ENCODE measurements around the gene ATP6V0C. TPM values are rescaled to one million over a fixed set of nuclear protein-coding genes. Genes with fewer than 3 reads are reported as not detected.
"Not testable (repeated sequence)": the region's sequence is repeated elsewhere in the genome, so short reads cannot be mapped to it uniquely, and the experiment has no call there.

The ATP6V0C gene
- total RNA-seq, 1 donor from 2014 or later: 119 TPM

- H3K36me3 Mint-ChIP-seq (ENCODE audit: low read depth): peaks cover 6% of the 10 kb centered on the region
- H3K4me1 Mint-ChIP-seq (ENCODE audit: low read depth): peaks cover 18% of the 10 kb centered on the region
- H3K27me3 Mint-ChIP-seq (ENCODE audit: low read depth): no peaks in the 10 kb centered on the region
- peak overlapping the region; percentile 100 for H3K27ac Mint-ChIP-seq
- H3K4me3 Mint-ChIP-seq (ENCODE audit: low read depth): peak overlapping the region; percentile 98
- intact Hi-C loops (cut with micrococcal nuclease): loop anchor here (2.0 kb wide), 1 partner anchor 20 kb away; the partner anchor contains the start of gene ATP6V0C
- no peaks in the 10 kb centered on the region for H3K9me3 Mint-ChIP-seq
- peak; percentile 61 for DNase-seq (ENCODE audit: low spot score)
These were observed 18.9 kb downstream of the ATP6V0C start for GRCh38 chr16:2532494-2533141.

GRCh38 chr16:2533142-2533755 lies 19.5 kb downstream of the ATP6V0C start:
- DNase-seq (ENCODE audit: low spot score); H3K36me3 Mint-ChIP-seq (ENCODE audit: low read depth); H3K9me3 Mint-ChIP-seq; H3K27me3 Mint-ChIP-seq (ENCODE audit: low read depth): not testable (repeated sequence)
- peak overlapping the region; percentile 98 for H3K4me3 Mint-ChIP-seq (ENCODE audit: low read depth)
- H3K4me1 Mint-ChIP-seq (ENCODE audit: low read depth): peaks cover 18% of the 10 kb centered on the region
- intact Hi-C loops (cut with micrococcal nuclease): loop anchor here (2.0 kb wide), 1 partner anchor 20 kb away; the partner anchor contains the start of gene ATP6V0C
- H3K27ac Mint-ChIP-seq: peak overlapping the region; percentile 100

- Mint-ChIP-seq H3K36me3 (ENCODE audit: low read depth) (peaks cover 8% of the 10 kb centered on the region), H3K4me3 (ENCODE audit: low read depth) (peak overlapping the region; percentile 53), H3K27ac (peak overlapping the region; percentile 66), H3K27me3 (ENCODE audit: low read depth) (no peaks in the 10 kb centered on the region), H3K4me1 (ENCODE audit: low read depth) (peaks cover 20% of the 10 kb centered on the region), H3K9me3 (no peaks in the 10 kb centered on the region)
- intact Hi-C loops (cut with micrococcal nuclease): loop anchor here (2.0 kb wide), 1 partner anchor 21 kb away; the partner anchor contains the start of gene ATP6V0C
- no peak for DNase-seq (ENCODE audit: low spot score)
These were observed 20.2 kb downstream of the ATP6V0C start for GRCh38 chr16:2533912-2534311.

- Mint-ChIP-seq H3K4me1 (ENCODE audit: low read depth) (peaks cover 22% of the 10 kb centered on the region), H3K27ac (peak overlapping the region; percentile 66)
- H3K27me3 Mint-ChIP-seq (ENCODE audit: low read depth); H3K36me3 Mint-ChIP-seq (ENCODE audit: low read depth); H3K4me3 Mint-ChIP-seq (ENCODE audit: low read depth); DNase-seq (ENCODE audit: low spot score); intact Hi-C loops (cut with micrococcal nuclease); H3K9me3 Mint-ChIP-seq: not testable (repeated sequence)
These were observed 20.6 kb downstream of the ATP6V0C start for GRCh38 chr16:2534335-2534734.

GRCh38 chr16:2535625-2536013 lies 21.9 kb downstream of the ATP6V0C start:
- no peak overlapping the region for H3K4me3 Mint-ChIP-seq (ENCODE audit: low read depth)
- H3K9me3 Mint-ChIP-seq: no peaks in the 10 kb centered on the region
- intact Hi-C loops (cut with micrococcal nuclease): no loop called here
- H3K27ac Mint-ChIP-seq: no peak overlapping the region
- H3K4me1 Mint-ChIP-seq (ENCODE audit: low read depth): peaks cover 32% of the 10 kb centered on the region
- no peak for DNase-seq (ENCODE audit: low spot score)
- H3K27me3 Mint-ChIP-seq (ENCODE audit: low read depth): no peaks in the 10 kb centered on the region
- H3K36me3 Mint-ChIP-seq (ENCODE audit: low read depth): peaks cover 16% of the 10 kb centered on the region

GRCh38 chr16:2537451-2538379 lies 24.0 kb downstream of the ATP6V0C start, which contains the start of gene PDPK1:
Gene PDPK1, plus strand, starts transcription at chr16:2538021. Its CDS starts 92 bp downstream, at chr16:2538113.
- Mint-ChIP-seq H3K36me3 (ENCODE audit: low read depth) (peaks cover 21% of the 10 kb centered on the region), H3K9me3 (no peaks in the 10 kb centered on the region), H3K27ac (peak within 1 kb of the TSS; percentile 72), H3K27me3 (ENCODE audit: low read depth) (no peaks in the 10 kb centered on the region), H3K4me3 (ENCODE audit: low read depth) (peak within 1 kb of the TSS; percentile 85), H3K4me1 (ENCODE audit: low read depth) (peaks cover 32% of the 10 kb centered on the region)
- DNase-seq (ENCODE audit: low spot score): peak; percentile 94
- intact Hi-C loops (cut with micrococcal nuclease): no loop called here

GRCh38 chr16:2539192-2539844 lies 25.6 kb downstream of the ATP6V0C start:
- intact Hi-C loops (cut with micrococcal nuclease); H3K27ac Mint-ChIP-seq; H3K27me3 Mint-ChIP-seq (ENCODE audit: low read depth); H3K9me3 Mint-ChIP-seq; DNase-seq (ENCODE audit: low spot score): not testable (repeated sequence)
- Mint-ChIP-seq H3K36me3 (ENCODE audit: low read depth) (peaks cover 24% of the 10 kb centered on the region), H3K4me1 (ENCODE audit: low read depth) (peaks cover 29% of the 10 kb centered on the region), H3K4me3 (ENCODE audit: low read depth) (peak overlapping the region; percentile 85)

GRCh38 chr16:2539845-2540458 lies 26.2 kb downstream of the ATP6V0C start:
- H3K27ac Mint-ChIP-seq; H3K9me3 Mint-ChIP-seq; DNase-seq (ENCODE audit: low spot score); H3K27me3 Mint-ChIP-seq (ENCODE audit: low read depth); intact Hi-C loops (cut with micrococcal nuclease): not testable (repeated sequence)
- Mint-ChIP-seq H3K36me3 (ENCODE audit: low read depth) (peaks cover 24% of the 10 kb centered on the region), H3K4me3 (ENCODE audit: low read depth) (peak overlapping the region; percentile 85), H3K4me1 (ENCODE audit: low read depth) (peaks cover 29% of the 10 kb centered on the region)

GRCh38 chr16:2540912-2541311 lies 27.2 kb downstream of the ATP6V0C start:
- Mint-ChIP-seq H3K36me3 (ENCODE audit: low read depth) (peaks cover 24% of the 10 kb centered on the region), H3K27ac (peak overlapping the region; percentile 23), H3K4me3 (ENCODE audit: low read depth) (peak overlapping the region; percentile 7), H3K4me1 (ENCODE audit: low read depth) (peaks cover 29% of the 10 kb centered on the region)
- DNase-seq (ENCODE audit: low spot score); H3K9me3 Mint-ChIP-seq; intact Hi-C loops (cut with micrococcal nuclease); H3K27me3 Mint-ChIP-seq (ENCODE audit: low read depth): not testable (repeated sequence)

- H3K27me3 Mint-ChIP-seq (ENCODE audit: low read depth); H3K4me3 Mint-ChIP-seq (ENCODE audit: low read depth); intact Hi-C loops (cut with micrococcal nuclease); DNase-seq (ENCODE audit: low spot score); H3K9me3 Mint-ChIP-seq: not testable (repeated sequence)
- peaks cover 24% of the 10 kb centered on the region for H3K36me3 Mint-ChIP-seq (ENCODE audit: low read depth)
- H3K27ac Mint-ChIP-seq: peak overlapping the region; percentile 23
- peaks cover 28% of the 10 kb centered on the region for H3K4me1 Mint-ChIP-seq (ENCODE audit: low read depth)
These were observed 27.7 kb downstream of the ATP6V0C start for GRCh38 chr16:2541409-2541808.

GRCh38 chr16:2543771-2544170 lies 30.0 kb downstream of the ATP6V0C start:
- peaks cover 21% of the 10 kb centered on the region for H3K4me1 Mint-ChIP-seq (ENCODE audit: low read depth)
- DNase-seq (ENCODE audit: low spot score); H3K9me3 Mint-ChIP-seq; H3K4me3 Mint-ChIP-seq (ENCODE audit: low read depth); H3K27ac Mint-ChIP-seq; intact Hi-C loops (cut with micrococcal nuclease); H3K27me3 Mint-ChIP-seq (ENCODE audit: low read depth): not testable (repeated sequence)
- peaks cover 22% of the 10 kb centered on the region for H3K36me3 Mint-ChIP-seq (ENCODE audit: low read depth)

Data from activated T-helper 2 cell treated with anti-CD3 and anti-CD28 coated beads, Interferon-gamma antibody, Interleukin-2, Interleukin-4, amounts not matched to agents 10 μg/mL and 5 μg/mL and 100 μg/mL, durations not matched to agents 14 hours and 24 hours and 36 hours (primary cell).